Breast epithelium (tissue), 4 donors: Measurements from ENCODE around the gene RTN4RL1. TPM values are rescaled to one million over a fixed set of nuclear protein-coding genes. Genes with fewer than 3 reads are reported as not detected.
A peak's percentile ranks its signal among the peaks of the same experiment; 100 is the strongest.

Source experiments
- DNase-seq, 2 donors: peaks; one replicate each; pipeline ENCODE4 v3.0.0-alpha.2; 2019; ENCODE audit warnings: low spot score in 2 of 2
- H3K27ac ChIP-seq, 2 donors: fragments of 200-600 bp; sonication (generic) in 1 of 2; one replicate each; pipeline ENCODE4 v1.5.1; 2016 to 2019; ENCODE audit warnings: mild to moderate bottlenecking in 1 of 2
- H3K27me3 ChIP-seq, 2 donors: fragments of 200-600 bp; sonication (generic) in 1 of 2; one replicate each; pipeline versions ENCODE4 v1.5.1 to v1.6.0; 2017 to 2019; ENCODE audit warnings: control low read depth in 1 of 2, mild to moderate bottlenecking in 1 of 2
- H3K36me3 ChIP-seq: fragments of 200-600 bp; one replicate; pipeline ENCODE4 v1.5.1; 2019
- H3K4me1 ChIP-seq, 2 donors: fragments of 200-600 bp; sonication (generic); one replicate each; pipeline ENCODE4 v1.5.1; 2016 to 2019; ENCODE audit warnings: control low read depth in 1 of 2
- H3K4me3 ChIP-seq, 3 donors: fragments of 200-600 bp; sonication (generic); 1 replicate in 2 of 3; 2 replicates in 1 of 3; pipeline ENCODE4 v1.5.1; 2016 to 2019; ENCODE audit warnings: mild to moderate bottlenecking in 3 of 3, moderate library complexity in 2 of 3
- H3K9me3 ChIP-seq, 2 donors: fragments of 200-600 bp; sonication (generic) in 1 of 2; one replicate each; pipeline ENCODE4 v1.5.1; 2016 to 2019; ENCODE audit warnings: control low read depth in 1 of 2
- POLR2A ChIP-seq: fragments of 450-650 bp; IDR thresholded peaks from one replicate; pipeline ENCODE4 v1.6.1; 2016; ENCODE audit warnings: antibody characterized with exemption, mild to moderate bottlenecking, moderate library complexity
- POLR2AphosphoS5 ChIP-seq, 3 donors: sonication (generic); formaldehyde crosslinking; IDR thresholded peaks; one replicate each; pipeline ENCODE4 v1.6.1; 2017; ENCODE audit warnings: antibody characterized with exemption in 3 of 3
- intact Hi-C: fragments of 100-400 bp; cut with DNase I; formaldehyde crosslinking; loops from one replicate; pipeline ENCODE4 v1.15.1; 2023; ENCODE audit warnings: low total_unique reads
- total RNA-seq, 3 donors: library from RNA; depleted of rRNA; stranded (reverse); fragments of >200 nt; gene quantifications; one replicate each; pipeline ENCODE4 v1.1.0, GENCODE V29; 2016
- TF ChIP-seq, protein P1 (sequence below), 3 donors: fragments of 450-650 bp; IDR thresholded peaks; one replicate each; pipeline ENCODE4 v1.5.1; 2016 to 2017; ENCODE audit warnings: antibody characterized with exemption in 3 of 3, mild to moderate bottlenecking in 3 of 3, moderate library complexity in 3 of 3

RTN4RL1 gene
- total RNA-seq, 3 donors from 2014 or later: 3.8 to 19.6 (median 14.1) TPM

DNA sequence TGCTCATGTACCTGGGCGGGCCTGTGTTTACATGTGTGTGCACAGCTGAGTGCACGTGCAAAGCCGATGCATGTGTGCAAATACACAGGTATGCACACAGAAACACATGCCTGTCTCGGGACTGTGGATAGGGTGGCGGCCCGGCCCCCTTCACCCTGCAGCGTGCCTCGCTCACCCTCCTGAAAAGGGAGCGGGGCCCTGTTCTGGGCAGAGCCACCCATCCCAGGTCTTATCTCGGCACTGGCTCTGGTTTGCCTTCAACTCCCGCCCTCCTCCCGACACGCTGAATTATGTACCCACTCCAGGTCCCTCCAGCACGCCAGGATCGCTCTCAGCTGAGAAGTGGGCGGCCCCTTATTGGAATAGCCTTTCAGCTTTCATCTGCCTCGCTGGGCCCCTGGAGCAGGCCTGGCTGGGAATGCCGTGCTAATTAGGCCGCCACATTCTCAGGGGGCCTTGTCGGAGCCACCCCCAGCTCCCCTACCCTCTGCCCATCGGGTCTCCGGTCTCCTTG is 77.8 kb downstream of the RTN4RL1 start:
- Histone ChIP-seq H3K4me3 (no peak overlapping the region), H3K27ac (no peak overlapping the region), H3K36me3 (no peaks in the 10 kb centered on the region), H3K9me3 (no peaks in the 10 kb centered on the region), H3K27me3 (no peaks in the 10 kb centered on the region), H3K4me1 (no peaks in the 10 kb centered on the region)
- no peak for TF ChIP-seq POLR2AphosphoS5 (IDR thresholded peaks at IDR 0.05)
- TF ChIP-seq, protein P1, sequence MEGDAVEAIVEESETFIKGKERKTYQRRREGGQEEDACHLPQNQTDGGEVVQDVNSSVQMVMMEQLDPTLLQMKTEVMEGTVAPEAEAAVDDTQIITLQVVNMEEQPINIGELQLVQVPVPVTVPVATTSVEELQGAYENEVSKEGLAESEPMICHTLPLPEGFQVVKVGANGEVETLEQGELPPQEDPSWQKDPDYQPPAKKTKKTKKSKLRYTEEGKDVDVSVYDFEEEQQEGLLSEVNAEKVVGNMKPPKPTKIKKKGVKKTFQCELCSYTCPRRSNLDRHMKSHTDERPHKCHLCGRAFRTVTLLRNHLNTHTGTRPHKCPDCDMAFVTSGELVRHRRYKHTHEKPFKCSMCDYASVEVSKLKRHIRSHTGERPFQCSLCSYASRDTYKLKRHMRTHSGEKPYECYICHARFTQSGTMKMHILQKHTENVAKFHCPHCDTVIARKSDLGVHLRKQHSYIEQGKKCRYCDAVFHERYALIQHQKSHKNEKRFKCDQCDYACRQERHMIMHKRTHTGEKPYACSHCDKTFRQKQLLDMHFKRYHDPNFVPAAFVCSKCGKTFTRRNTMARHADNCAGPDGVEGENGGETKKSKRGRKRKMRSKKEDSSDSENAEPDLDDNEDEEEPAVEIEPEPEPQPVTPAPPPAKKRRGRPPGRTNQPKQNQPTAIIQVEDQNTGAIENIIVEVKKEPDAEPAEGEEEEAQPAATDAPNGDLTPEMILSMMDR (IDR thresholded peaks at IDR 0.05): no peak
- no peak for TF ChIP-seq POLR2A
- no peak for DNase-seq
- intact Hi-C loops: no loop called here

DNA sequence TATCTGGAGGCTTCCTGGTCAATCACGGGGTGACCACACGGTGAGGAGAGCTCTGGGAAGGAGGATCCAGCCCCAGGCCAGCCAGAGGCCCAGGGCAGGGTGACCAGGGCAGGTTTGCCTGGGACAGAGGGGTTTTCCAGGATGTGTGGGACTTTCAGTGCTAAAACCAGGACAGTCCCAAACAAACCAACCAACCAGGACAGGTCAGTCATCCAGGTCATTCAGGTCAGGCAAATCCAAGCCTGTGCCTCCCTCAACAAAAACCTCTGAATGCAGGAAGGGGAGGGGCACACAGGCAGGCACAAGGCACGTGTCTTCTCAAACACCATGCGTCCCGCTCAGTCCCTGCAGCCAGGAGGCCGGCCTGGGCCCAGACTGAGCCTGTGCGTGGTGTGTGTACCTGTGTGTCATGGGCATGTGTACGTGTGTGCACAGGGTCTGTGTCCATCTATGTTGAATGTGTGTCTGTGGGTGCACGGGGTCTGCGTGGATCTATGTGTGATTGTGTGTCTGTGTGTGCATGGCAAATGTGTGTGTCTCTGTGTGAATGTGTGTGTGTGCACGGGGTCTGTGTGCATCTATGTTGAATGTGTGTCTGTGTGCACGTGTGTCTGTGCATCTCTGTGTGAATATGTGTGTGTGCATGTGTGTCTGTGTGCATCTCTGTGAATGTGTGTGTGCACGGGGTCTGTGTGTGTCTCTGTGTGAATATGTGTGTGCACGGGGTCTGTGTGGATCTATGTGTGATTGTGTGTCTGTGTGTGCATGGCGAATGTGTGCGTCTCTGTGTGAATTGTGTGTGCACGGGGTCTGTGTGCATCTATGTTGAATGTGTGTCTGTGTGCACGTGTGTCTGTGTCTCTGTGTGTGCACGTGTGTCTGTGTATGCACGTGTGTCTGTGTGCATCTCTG is 78.9 kb downstream of the RTN4RL1 start:
- Histone ChIP-seq H3K9me3 (no peaks in the 10 kb centered on the region), H3K27me3 (no peaks in the 10 kb centered on the region), H3K4me1 (no peaks in the 10 kb centered on the region), H3K27ac (peak overlapping the region; percentile 40 to 45), H3K36me3 (no peaks in the 10 kb centered on the region), H3K4me3 (no peak overlapping the region)
- TF ChIP-seq POLR2A (no peak), POLR2AphosphoS5 (IDR thresholded peaks at IDR 0.05) (no peak)
- TF ChIP-seq, protein P1 (IDR thresholded peaks at IDR 0.05): no peak
- DNase-seq: no peak
- intact Hi-C loops: no loop called here

DNA sequence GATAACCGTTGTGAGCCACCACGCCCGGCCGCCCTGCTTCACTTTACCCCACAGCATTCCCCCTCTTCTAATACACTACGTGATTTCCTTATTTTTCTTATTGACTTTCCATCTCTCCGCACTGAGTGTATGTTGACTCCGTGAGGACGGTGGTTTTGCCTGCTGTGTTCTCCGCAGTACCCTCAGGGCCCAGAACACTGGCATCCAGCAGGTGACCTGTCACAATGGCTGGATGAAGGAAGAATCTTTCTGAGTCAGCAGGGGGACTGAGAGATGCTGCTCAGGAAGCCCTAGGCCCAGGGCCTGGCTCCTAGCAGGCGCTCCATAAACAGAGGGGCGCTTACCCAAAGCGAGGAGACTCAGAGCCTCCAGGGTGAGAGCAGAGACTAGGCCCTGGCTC is 79.5 kb downstream of the RTN4RL1 start:
- Histone ChIP-seq H3K9me3 (no peaks in the 10 kb centered on the region), H3K27me3 (no peaks in the 10 kb centered on the region), H3K4me1 (no peaks in the 10 kb centered on the region), H3K36me3 (no peaks in the 10 kb centered on the region), H3K27ac (peak overlapping the region; percentile 40 to 45), H3K4me3 (no peak overlapping the region)
- intact Hi-C loops: no loop called here
- peak; percentile 36 to 79 for DNase-seq
- TF ChIP-seq POLR2AphosphoS5 (IDR thresholded peaks at IDR 0.05): no peak
- TF ChIP-seq, protein P1 (IDR thresholded peaks at IDR 0.05): peak in 1 of 3 donors; percentile 23

DNA sequence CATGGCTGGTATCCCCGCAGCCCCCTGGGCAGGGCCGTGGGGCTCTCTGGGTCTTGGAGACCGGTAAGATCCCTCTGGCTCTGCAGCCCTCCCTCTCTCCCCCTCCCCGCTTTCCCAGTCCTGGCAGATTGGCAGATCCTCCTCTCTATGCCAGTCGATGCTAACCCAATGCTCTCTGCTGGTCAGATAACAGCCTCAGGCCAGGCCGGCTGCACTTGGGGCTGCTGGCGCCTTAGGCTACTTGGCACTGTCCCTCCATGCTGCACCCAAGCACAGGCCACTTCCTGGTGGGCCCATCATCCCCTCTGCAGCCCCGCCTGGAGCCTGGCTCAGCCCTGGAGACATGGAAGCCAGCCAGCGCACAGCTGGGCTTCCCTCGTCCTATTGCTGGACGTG is 81.7 kb downstream of the RTN4RL1 start:
- H3K9me3 ChIP-seq: no peaks in the 10 kb centered on the region
- H3K27me3 ChIP-seq: no peaks in the 10 kb centered on the region
- H3K36me3 ChIP-seq: no peaks in the 10 kb centered on the region
- no peak overlapping the region for H3K4me3 ChIP-seq
- no peak overlapping the region for H3K27ac ChIP-seq
- intact Hi-C loops: no loop called here
- H3K4me1 ChIP-seq: no peaks in the 10 kb centered on the region
- DNase-seq: no peak
- TF ChIP-seq POLR2A (no peak), POLR2AphosphoS5 (IDR thresholded peaks at IDR 0.05) (no peak)
- TF ChIP-seq, protein P1 (IDR thresholded peaks at IDR 0.05): no peak
